Endothelial cell (in vitro differentiated cells): ENCODE measurements around the gene CBLL1. TPM values are rescaled to one million over a fixed set of nuclear protein-coding genes. Genes with fewer than 3 reads are reported as not detected.

Source experiments
- total RNA-seq: library from RNA; stranded (reverse); fragmentation: NEBNext Ultra II Directional; extraction: Animal tissue kit (Norgen Biotek cat#: 25700); gene quantifications from one replicate; pipeline ENCODE4 v1.2.1, GENCODE V29; 2021; ENCODE audit not compliant: unreplicated experiment

Gene CBLL1
- total RNA-seq, 1 donor from 2014 or later = 37.4 TPM

Other genes starting within 250 kb of the CBLL1 start
- gene COG5, start 180.2 kb upstream of the CBLL1 start, total RNA-seq = 26.7 TPM
- gene DUS4L, start 180.2 kb upstream of the CBLL1 start, total RNA-seq = 10.0 TPM
- gene BCAP29, start 163.9 kb upstream of the CBLL1 start, total RNA-seq = 114 TPM
- gene SLC26A4, start 83.3 kb upstream of the CBLL1 start, total RNA-seq = 0.67 TPM
- gene SLC26A3, start 59.1 kb downstream of the CBLL1 start, total RNA-seq = not detected
- 89.9 TPM for gene DLD, start 147.0 kb downstream of the CBLL1 start, total RNA-seq